Ramos (cell line): ENCODE data around the gene RALGAPA1.

ENCODE experiments used
- in situ Hi-C: fragments of 300-500 bp; cut with MboI; formaldehyde crosslinking; loops from one replicate; pipeline ENCODE4 v1.14.3; 2022; ENCODE audit warnings: low sequenced_read_pairs; ENCODE audit not compliant: unreplicated experiment

Gene RALGAPA1

DNA sequence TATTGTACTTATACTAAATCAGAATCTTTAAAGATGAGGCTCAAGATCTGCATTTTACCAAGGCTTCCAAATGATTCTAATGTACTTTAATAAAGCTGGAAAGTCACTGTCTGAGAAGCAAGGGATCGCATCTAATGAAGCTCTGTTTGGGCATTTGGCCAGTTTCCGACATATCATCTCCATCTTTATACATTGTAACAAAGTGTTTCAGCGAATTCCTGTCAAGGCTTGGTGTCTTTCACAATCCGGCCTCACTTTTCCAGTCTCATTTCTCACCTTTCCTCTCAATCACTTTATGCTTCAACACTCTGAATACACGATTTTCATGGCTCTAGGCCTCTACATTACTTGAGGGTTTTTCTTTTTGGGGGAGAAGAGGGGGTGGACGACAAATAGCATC, 302.6 kb downstream of the RALGAPA1 start:
- in situ Hi-C loops = no loop called here

DNA sequence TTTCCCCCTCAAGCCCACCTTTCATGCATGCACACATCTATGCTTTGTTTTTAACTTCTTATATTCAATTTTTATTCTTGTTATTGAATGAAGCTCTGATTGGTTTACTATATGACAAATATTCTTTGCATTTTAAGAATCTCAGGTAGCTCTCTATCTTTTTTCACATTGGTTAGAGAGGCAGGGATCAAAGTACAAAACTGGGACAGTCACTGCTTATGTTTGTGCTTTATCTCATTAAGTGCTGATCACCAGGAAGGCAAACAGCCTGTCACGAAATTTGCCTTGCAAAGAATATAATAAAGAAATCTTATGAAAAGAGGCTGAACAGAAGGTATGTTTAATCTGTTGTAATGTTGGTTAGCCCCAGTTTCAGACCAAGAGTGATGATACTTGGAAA, 304.8 kb downstream of the RALGAPA1 start:
- in situ Hi-C loops = no loop called here

GRCh38 chr14:35503646-35504045, 305.4 kb downstream of the RALGAPA1 start:
- in situ Hi-C loops = no loop called here

- in situ Hi-C loops = no loop called here
These were observed 309.9 kb downstream of the RALGAPA1 start for GRCh38 chr14:35499180-35499579.

GRCh38 chr14:35495278-35495677, 313.8 kb downstream of the RALGAPA1 start:
- in situ Hi-C loops = no loop called here

DNA sequence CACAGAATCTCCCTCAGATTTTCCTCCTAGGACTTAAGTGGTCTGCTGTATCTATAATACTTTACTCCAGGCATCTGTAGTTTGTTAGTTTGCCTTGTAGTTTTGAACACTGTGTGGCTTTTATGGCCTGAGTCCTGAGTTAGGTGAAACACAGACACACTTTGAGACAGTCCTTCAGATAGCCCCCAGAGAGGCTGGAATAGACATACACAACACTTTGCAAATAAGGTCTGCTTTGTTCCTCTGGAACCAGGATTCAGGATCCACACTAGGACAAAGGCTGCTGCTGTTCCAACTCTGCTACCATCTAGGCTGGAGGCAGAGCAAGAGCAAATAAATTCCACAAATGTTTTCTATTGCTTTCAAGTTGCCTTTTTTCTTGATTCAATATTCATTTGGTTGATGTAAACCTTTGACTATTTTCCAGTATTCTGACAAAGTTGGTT, 316.5 kb downstream of the RALGAPA1 start:
- in situ Hi-C loops = no loop called here
